ENCODE data around the gene LAGE3. TPM values are rescaled to one million over a fixed set of nuclear protein-coding genes. Genes with fewer than 3 reads are reported as not detected.
A peak's percentile ranks its signal among the peaks of the same experiment; 100 is the strongest.

The LAGE3 gene
- total RNA-seq, 1 donor from 2014 or later, result 15.1 TPM

GRCh38 chrX:154457491-154458115 lies 21.5 kb downstream of the LAGE3 start:
- ATAC-seq, result peak; percentile 44

GRCh38 chrX:154452823-154453222 lies 26.3 kb downstream of the LAGE3 start:
- no peak for ATAC-seq

DNA sequence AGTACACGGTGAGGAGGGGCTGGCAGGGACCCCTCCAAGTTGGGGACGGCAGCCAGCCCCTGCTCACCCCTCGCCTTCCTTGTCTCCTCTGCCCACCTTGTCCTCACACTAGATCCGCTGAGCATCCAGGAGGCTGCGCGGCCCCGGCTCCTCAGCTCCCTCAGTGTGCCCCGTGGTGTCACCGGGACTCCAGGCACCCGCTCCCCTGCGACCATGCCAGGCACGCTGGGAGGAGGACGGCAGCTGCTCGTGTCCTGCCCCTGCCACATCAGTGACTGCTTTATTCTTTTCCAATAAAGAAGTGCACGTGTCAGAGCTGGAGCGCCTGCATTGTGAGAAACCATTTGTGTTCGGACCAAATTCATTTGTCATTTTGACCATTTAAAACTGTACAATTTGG lies 28.8 kb downstream of the LAGE3 start:
- no peak for ATAC-seq

GRCh38 chrX:154449618-154450017 lies 29.5 kb downstream of the LAGE3 start:
- ATAC-seq, result no peak

DNA sequence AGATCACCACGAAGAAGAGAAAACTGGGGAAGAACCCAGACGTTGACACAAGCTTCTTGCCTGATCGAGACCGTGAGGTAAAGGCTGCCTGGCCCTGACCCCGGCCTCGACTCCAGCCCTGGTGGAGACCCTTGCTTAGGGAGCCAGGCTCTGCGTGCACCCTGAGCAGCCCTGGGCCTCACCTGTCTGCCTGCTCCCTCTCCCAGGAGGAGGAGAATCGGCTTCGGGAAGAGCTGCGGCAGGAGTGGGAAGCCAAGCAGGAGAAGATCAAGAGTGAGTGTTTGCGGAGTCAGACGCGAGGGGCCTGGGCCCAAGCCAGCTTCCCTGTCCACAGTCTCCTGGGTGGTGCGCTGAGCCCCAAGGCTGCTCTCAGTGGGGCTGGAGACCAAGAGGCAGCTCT lies 30.6 kb downstream of the LAGE3 start:
- ATAC-seq, result no peak

DNA sequence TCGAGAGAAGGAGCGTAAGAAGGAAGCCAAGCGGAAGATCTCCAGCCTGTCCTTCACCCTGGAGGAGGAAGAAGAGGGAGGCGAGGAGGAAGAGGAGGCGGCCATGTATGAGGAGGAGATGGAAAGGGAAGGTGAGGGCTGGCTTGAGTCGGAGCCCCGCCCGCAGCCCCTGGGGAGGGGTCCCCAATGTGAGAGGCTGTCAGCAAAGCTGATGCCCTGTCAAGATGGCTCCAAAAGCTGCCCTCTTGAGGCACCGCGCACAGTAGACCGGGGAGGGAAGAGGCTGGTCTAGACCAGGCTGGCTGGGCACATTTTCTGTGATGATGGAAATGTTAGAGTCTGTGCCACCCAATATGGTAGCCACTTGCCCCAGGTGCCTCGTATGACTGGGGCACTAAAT lies 32.7 kb downstream of the LAGE3 start:
- ATAC-seq, result no peak

DNA sequence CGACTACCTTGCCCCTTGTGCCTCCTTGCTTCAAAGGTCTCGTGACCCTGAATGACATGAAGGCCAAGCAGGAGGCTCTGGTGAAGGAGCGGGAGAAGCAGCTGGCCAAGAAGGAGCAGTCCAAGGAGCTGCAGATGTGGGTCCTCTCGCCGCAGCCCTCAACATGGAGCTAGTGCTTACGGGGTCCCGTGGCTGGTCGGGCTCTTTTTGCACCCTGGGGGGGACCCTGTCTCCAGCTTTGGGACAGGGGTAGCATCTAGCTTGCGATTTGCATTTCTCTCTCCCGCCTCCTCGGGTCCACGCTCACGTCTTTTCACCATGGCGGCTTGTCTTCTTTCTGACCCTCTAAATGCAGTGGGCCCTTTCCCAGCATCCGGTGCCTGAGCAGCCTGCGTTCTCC lies 33.3 kb downstream of the LAGE3 start:
- ATAC-seq, result no peak

DNA sequence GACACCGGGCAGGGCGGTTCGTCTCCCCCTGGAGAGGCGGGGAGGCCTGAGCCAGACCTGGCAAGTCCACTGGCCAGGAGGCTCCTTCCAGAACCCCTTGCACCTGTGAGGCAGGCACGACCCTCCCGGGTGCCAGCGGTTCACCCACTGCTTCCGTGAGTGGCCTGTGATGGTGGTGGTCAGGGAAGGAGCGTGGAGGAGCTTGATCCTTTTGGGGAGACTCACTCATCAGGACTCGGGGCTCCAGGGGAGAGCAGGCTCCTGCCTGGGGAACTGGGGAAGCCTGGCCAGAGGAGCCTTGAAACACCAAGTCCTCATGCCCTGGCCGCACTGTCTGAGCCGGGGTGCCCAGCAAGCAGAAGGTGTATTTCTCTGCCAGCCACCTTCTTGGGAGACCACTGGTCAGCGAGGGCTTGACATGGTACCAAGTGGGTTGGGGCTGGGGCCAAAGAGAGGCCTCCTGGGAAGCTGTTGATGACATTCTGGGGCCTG lies 34.3 kb downstream of the LAGE3 start:
- ATAC-seq, result no peak

DNA sequence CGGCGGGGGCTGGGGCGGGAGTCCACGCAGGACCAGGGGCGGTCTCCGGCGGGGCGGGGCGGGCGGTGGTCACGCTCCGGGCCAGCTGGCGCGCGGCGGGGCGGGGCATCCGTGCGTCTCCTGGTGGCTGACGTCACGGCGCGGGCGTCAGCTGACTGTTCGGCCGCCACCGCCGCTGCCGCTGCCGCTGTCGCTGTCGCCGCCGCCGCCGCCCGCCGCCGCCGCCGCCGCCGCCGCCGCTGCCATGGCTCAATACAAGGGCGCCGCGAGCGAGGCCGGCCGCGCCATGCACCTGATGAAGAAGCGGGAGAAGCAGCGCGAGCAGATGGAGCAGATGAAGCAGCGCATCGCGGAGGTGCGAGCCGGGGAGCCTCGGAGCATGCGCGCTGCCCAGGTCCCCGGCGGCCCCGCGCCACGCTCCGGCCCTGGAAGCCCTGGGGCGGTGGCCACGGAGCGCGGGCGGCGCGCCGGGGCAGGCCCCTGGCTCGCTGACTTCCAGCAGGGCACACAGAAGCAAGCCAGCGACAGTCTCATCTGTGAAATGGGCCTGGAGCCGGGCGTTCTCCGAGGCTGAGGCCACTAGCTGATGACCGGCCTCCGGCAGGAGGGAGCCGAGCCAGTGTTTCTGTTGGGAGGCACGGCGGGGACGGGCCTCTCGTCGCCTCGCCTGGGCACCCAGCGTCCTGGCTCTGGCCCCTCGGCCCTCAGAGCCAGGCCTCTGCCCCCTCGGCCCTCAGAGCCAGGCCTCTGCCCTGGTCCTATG lies 34.9 kb downstream of the LAGE3 start, which contains the start of gene FAM50A:
Gene FAM50A (plus strand): TSS at position 150 of the 763 bp plus-strand sequence. CDS start 95 bp downstream, at position 245.
- ATAC-seq, result peak; percentile 66

DNA sequence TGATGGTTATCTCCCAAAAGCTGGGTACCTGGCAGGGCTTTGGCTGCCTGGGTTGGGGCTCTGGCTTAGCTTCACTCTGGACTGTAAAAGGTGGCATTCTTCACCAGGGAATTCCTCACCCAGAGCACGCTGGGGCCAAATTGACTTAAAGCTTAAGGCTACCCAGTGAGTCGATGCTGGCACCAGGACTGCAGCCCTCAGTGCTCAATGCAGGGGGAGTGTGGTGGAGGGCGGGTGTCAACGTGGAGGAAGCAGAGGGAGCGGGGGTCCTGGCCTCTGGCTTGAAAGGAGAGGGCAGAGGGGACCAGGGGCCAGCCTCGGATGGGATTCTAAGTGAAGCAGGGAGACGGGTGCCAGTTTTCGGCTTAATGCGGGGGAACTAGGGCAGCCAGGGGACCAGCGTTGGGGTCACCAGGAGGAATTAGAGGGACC lies 35.6 kb downstream of the LAGE3 start:
- no peak for ATAC-seq

DNA sequence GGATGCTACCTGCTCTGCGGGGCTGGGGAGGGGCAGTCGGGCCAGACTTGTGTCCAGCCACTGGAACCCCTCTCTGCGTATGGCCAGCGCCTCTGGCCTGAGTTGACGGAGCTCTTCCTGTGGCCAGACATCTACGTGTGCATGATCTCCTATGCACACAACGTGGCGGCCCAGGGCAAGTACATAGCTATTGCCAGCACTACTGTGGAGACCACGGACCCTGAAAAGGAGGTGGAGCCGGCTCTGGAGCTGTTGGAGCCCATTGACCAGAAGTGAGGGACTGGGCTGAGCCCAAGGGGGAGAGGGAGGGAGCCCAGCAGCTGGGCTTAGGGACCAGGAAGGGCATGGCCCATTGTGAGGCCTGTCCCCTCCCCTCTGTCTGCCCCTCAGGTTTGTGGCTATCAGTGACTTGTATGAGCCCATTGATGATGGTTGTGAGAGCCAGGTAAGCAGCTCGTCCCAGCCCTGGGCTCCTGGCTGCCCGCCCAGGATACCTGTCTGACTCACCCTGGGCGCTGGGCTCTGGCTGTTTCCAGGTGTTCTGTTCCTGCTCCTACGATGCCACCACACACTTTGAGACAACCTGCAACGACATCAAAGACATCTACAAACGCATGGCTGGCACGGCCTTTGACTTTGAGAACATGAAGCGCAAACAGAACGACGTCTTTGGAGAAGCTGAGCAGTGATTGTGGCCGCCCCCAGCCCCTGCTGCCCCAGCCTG lies 36.9 kb downstream of the LAGE3 start:
- peak; percentile 64 for ATAC-seq

DNA sequence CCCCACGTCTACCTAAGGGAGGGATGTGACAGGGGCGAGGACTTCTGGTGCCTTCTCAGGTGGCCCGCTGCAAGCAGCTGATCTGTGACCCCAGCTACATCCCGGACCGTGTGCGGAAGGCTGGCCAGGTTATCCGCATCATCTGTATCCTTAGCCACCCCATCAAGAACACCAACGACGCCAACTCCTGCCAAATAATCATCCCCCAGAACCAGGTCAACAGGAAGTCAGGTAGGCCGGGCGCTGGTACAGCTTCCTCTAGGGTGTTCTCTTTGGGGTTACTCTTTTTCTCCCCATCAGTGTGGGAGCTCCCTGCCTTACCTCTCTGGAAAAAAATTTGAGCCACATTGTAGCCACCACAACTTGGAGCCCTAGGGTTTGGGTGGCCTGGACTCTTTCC lies 37.5 kb downstream of the LAGE3 start:
- no peak for ATAC-seq

DNA sequence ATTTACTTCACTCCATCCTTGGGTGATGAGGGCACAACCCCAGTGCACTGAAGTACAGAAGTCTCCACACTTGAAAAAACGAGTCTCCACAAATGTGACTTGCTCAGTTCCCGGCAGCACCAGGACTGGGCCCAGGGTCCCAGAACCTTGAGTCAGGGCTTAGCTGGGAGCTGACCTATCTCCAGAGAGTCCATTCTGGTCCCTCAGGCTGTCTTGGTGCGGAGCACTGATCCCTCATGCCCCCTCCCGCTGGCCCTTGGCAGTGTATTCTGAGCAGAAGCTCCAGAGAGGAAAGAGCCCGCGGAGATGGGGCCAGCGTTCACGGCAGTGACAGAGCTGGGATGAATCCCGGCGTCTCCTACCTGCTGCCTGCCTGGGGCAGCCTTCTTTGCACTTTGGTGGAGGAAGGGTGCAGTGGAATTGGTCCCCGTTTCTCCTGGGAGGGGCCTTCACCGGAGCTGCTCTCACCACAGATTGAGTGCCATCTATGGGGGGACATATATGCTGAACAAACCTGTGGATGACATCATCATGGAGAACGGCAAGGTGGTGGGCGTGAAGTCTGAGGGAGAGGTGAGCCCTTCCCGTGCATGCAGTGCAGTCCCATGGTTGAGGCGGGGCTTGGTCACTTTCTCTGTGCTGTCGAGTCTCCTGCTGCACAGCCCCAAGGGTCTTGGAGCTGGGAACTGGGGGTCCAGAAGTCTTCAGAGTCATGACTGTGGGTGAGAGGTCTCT lies 38.3 kb downstream of the LAGE3 start:
- ATAC-seq, result no peak

DNA sequence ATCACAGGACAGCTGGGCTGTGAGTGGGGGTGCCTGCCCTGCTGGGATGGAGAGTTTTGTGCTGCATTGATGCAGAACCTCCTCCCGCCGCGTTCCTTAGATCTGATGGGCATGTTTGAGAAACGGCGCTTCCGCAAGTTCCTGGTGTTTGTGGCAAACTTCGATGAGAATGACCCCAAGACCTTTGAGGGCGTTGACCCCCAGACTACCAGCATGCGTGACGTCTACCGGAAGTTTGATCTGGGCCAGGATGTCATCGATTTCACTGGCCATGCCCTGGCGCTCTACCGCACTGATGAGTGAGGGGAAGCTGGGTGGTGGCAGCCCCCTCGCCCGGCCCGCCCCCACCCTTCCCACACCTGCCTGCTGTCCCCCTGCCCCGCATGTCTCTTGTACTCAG lies 39.2 kb downstream of the LAGE3 start:
- no peak for ATAC-seq

- ATAC-seq, result no peak
Observed at GRCh38 chrX:154437971-154438893, 40.8 kb downstream of the LAGE3 start.

DNA sequence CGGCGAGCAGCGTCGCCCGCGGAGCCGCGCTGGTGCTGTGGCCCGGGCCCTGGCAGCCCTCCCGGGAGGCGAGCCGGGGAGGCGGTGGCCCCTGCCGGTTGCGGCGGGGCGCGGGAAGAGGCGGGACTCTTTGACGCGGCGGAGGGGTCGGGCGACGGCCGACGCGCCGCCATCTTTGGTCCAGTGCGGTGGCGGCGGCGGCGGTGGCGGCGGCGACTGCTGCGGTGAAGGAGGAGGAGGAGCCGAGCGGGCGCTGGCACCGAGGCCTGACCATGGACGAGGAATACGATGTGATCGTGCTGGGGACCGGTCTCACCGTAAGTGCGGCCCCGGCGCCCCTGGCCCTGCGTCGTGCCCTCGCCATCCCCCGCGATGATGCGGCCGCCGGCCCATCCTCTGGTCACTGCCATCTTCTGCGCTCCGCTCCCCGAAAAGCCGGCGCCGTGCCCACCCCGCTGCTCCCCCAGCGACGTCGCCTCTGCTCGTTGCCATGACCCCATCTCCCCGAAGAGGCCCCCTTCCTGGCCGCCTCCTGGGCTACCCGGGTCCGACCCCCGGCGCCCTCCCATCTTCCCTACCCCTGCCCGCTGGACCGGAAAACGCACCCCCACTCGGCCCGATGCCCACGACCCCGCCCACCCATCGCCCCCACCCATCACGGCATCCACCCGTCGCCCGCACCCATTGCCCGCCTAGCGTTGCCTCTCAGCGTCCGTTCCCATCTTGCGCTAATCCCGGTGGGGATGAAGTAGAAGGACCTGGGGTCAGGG lies 41.9 kb downstream of the LAGE3 start, which contains the start of gene GDI1:
Gene GDI1 (plus strand): TSS at position 172 of the 770 bp plus-strand sequence. CDS start 101 bp downstream, at position 273.
- peak; percentile 36 for ATAC-seq

DNA sequence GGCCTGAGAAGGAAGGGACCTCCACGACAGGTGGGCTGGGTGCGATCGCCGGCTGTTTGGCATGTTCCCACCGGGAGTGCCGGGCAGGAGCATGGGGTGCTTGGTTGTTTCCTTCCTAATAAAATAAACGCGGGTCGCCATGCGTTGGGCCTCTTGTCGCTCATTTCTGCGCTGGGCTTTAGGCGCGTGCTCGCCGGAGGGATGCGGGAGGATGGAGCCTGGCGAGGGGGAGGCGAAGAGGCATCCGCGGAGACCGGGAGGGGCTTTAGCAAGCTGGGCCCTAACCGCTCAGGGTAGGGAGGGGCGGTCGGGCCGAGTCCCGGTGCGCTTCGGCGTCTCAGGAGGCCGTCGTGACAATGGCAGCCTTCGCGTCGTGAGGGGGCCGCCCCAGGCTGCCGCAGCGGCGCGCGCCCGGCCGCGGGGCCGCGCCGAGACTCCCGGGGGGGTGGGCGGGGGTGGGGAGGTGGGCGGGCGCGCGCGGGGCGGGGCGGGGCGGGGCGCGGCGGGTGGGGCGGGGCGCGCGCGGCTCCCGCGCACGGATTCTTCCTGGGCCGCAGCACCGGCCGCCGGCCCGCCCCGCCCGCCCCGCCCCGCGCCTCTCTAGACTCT lies 42.6 kb downstream of the LAGE3 start:
- ATAC-seq, result peak; percentile 7

- ATAC-seq, result no peak
Observed at GRCh38 chrX:154435171-154435733, 43.8 kb downstream of the LAGE3 start.

- no peak for ATAC-seq
Observed at GRCh38 chrX:154434394-154435168, 44.5 kb downstream of the LAGE3 start.

All from esophagus mucosa (tissue), 1 donor.